Measurements from ENCODE around the gene RHOT2. TPM values are rescaled to one million over a fixed set of nuclear protein-coding genes. Genes with fewer than 3 reads are reported as not detected.

RHOT2 gene
- total and polyA plus RNA-seq, 9 of the 15 experiments (the other 6 are each of a cell fraction or from before 2014, with no cell fraction given), result 5.0 to 373 (median 112) TPM

- TF ChIP-seq CTCF (IDR thresholded peaks at IDR 0.05 in 2 of 3, conservative IDR thresholded peaks at IDR 0.05 in 1 of 3; ENCODE audit: insufficient read depth in 2 of 3, low read depth in 1 of 3, low read length in 3 of 3), result peak in 1 of 3 experiments; percentile 24; a peak in 1 of 6 replicates
Observed at GRCh38 chr16:661184-661821, 6.6 kb upstream of the RHOT2 start (continued).

- POLR2A ChIA-PET, result interaction anchor here (0.6 kb wide), 1 partner anchor 18 kb away, joined by 3 read pairs; the partner anchor contains the start of gene STUB1
- Histone ChIP-seq H3K36me3 (ENCODE audit: control insufficient read depth, insufficient read depth, low read length) (no peaks in the 10 kb centered on the region), H3K4me2 (ENCODE audit: insufficient read depth, low read length) (no peak overlapping the region), H3K27ac (ENCODE audit: extremely low read depth, low read depth, low read length) (no peak overlapping the region), H3K9ac (ENCODE audit: insufficient read depth in 1 of 2, low read depth in 2 of 2, low read length in 2 of 2) (peak overlapping the region in 1 of 2 experiments; percentile 95; a peak in 2 of 4 replicates), H3K4me1 (replicated peaks in 1 of 2; ENCODE audit: control insufficient read depth in 2 of 2, insufficient read depth in 2 of 2, low read length in 2 of 2) (peaks cover 2 to 92% of the 10 kb centered on the region in 2 experiments; a peak in 4 of 5 replicates), H3K4me3 (no peak overlapping the region), H4K20me1 (replicated peaks; ENCODE audit: control insufficient read depth, insufficient read depth, low read length) (no peaks in the 10 kb centered on the region), H3K27me3 (ENCODE audit: control insufficient read depth in 2 of 2, insufficient read depth in 2 of 2, low read length in 2 of 2) (no peaks in the 10 kb centered on the region), H3K9me1 (ENCODE audit: control insufficient read depth, insufficient read depth, low read length) (no peaks in the 10 kb centered on the region), H2AFZ (ENCODE audit: low read depth, low read length) (no peak overlapping the region), H3K79me2 (ENCODE audit: control insufficient read depth, insufficient read depth, low read length) (no peaks in the 10 kb centered on the region; the same call in 2 of the 3 replicates), H3K9me3 (replicated peaks; ENCODE audit: control insufficient read depth, insufficient read depth, low read depth, low read length) (no peaks in the 10 kb centered on the region)
- no peak for TF ChIP-seq BRF2 (IDR thresholded peaks at IDR 0.05; ENCODE audit: borderline replicate concordance, insufficient read depth, insufficient read length)
- no peak for TF ChIP-seq ZNF354B (CRISPR knock-in tag; IDR thresholded peaks at IDR 0.05)
- TF ChIP-seq ZNF253 (CRISPR knock-in tag; conservative IDR thresholded peaks at IDR 0.05), result no peak
- no peak for TF ChIP-seq ZFP30 (CRISPR knock-in tag; IDR thresholded peaks at IDR 0.05; ENCODE audit: borderline replicate concordance)
- no peak for TF ChIP-seq EWSR1 (IDR thresholded peaks at IDR 0.05; ENCODE audit: borderline replicate concordance, low read depth, partially characterized antibody)
- TF ChIP-seq ZNF561 (CRISPR knock-in tag; conservative IDR thresholded peaks at IDR 0.05), result no peak
- 0 out of 2 replicates have a peak, but pooled peaks have one; percentile 35 for TF ChIP-seq EGR1 (conservative IDR thresholded peaks at IDR 0.05)
- TF ChIP-seq ARID1B (IDR thresholded peaks at IDR 0.05), result no peak
- WGBS (ENCODE audit: insufficient coverage, low coverage, missing lambda C conversion rate), result 76% methylated on average over 15 of the region's 19 CpGs
- DNase-seq (ENCODE audit: extremely low read depth in 1 of 4, low spot score in 3 of 4) (no peak), ATAC-seq (no peak), FAIRE-seq (no peak)
- in situ Hi-C loops (cut with MboI) (no loop called here), intact Hi-C loops (cut with micrococcal nuclease) (loop anchor here (10.0 kb wide), 1 partner anchor 267 kb away; the partner anchor contains the start of gene NME4)
- BruUV-seq (replicated peaks), result no TSS peak
- CTCF ChIA-PET (ENCODE audit: low intra/inter-chr PET ratio), result no interaction called here
Observed at GRCh38 chr16:662095-662494, 5.8 kb upstream of the RHOT2 start.

Data from K562 (cell line).